ENCODE data around the gene LPCAT1. TPM values are rescaled to one million over a fixed set of nuclear protein-coding genes. Genes with fewer than 3 reads are reported as not detected.

The LPCAT1 gene
- total and polyA plus RNA-seq, 2 of the 13 experiments (the other 11 are each of a cell fraction or from before 2014, with no cell fraction given), result 29.8 to 90.6 TPM

GRCh38 chr5:1515921-1516571, 7.7 kb downstream of the LPCAT1 start:
- Histone ChIP-seq H3K9ac (ENCODE audit: insufficient read depth, low read depth, low read length) (no peak overlapping the region; the same call in 1 of the 2 replicates), H3K27me3 (ENCODE audit: control insufficient read depth in 1 of 2, insufficient read depth in 2 of 2, low read length in 2 of 2) (no peaks in the 10 kb centered on the region), H3K9me3 (ENCODE audit: low read length) (no peaks in the 10 kb centered on the region), H3K79me2 (ENCODE audit: insufficient read depth, low read length) (peaks cover 88% of the 10 kb centered on the region), H3K27ac (ENCODE audit: extremely low read length, insufficient read depth, low read length) (peak overlapping the region; percentile 36), H2AFZ (ENCODE audit: low read length) (no peak overlapping the region), H3K4me3 (replicated peaks in 1 of 3; ENCODE audit: insufficient read depth in 1 of 3, low read depth in 2 of 3, low read length in 3 of 3) (no peak overlapping the region), H3K36me3 (replicated peaks in 1 of 2; ENCODE audit: control insufficient read depth in 1 of 2, insufficient read depth in 2 of 2, low read length in 2 of 2) (peaks cover 30 to 71% of the 10 kb centered on the region in 2 experiments), H3K4me1 (ENCODE audit: insufficient read depth, low read length) (peaks cover 74% of the 10 kb centered on the region), H4K20me1 (ENCODE audit: insufficient read depth, low read length) (peaks cover 64% of the 10 kb centered on the region), H3K4me2 (ENCODE audit: low read depth, low read length) (no peak overlapping the region)
- WGBS (ENCODE audit: low lambda C conversion rate), result 80% methylated on average over 2 of the region's 8 CpGs
- CTCF ChIA-PET (ENCODE audit: low intra/inter-chr PET ratio, low total read pairs), result no interaction called here
- no TSS peak for BruUV-seq (replicated peaks)
- intact Hi-C loops (cut with micrococcal nuclease; ENCODE audit: unreplicated experiment) (no loop called here), in situ Hi-C loops (cut with HindIII; ENCODE audit: extremely low pct_ligation_motif_present, low pct_unique_long_range_greater_than_20kb) (loop anchor here (25.0 kb wide), 1 partner anchor 121 kb away; no protein-coding TSS in a partner anchor)
- POLR2A ChIA-PET, result no interaction called here
- ATAC-seq (peak; percentile 17), FAIRE-seq (no peak), DNase-seq (ENCODE audit: low spot score) (peak; percentile 67)
- TF ChIP-seq TSC22D2 (CRISPR knock-in tag; IDR thresholded peaks at IDR 0.05; ENCODE audit: borderline replicate concordance) (no peak), AGO2 (optimal IDR thresholded peaks at IDR 0.05; ENCODE audit: low read depth, low read length) (no peak), MAF1 (CRISPR knock-in tag; IDR thresholded peaks at IDR 0.05; ENCODE audit: borderline replicate concordance) (no peak), CBX2 (IDR thresholded peaks at IDR 0.05; ENCODE audit: low read depth, low read length) (no peak), CBX2 (CRISPR knock-in tag; IDR thresholded peaks at IDR 0.05; ENCODE audit: low read depth) (no peak), FOXC1 (CRISPR knock-in tag; IDR thresholded peaks at IDR 0.05; ENCODE audit: borderline replicate concordance) (no peak), HNF4G (IDR thresholded peaks at IDR 0.05; ENCODE audit: borderline replicate concordance, low read depth, low read length) (no peak), HNF4G (CRISPR knock-in tag; IDR thresholded peaks at IDR 0.05; ENCODE audit: borderline replicate concordance, low read depth) (no peak), ZNF572 (CRISPR knock-in tag; IDR thresholded peaks at IDR 0.05) (no peak), ZNF629 (CRISPR knock-in tag; conservative IDR thresholded peaks at IDR 0.05) (no peak), HDAC1 (CRISPR knock-in tag; IDR thresholded peaks at IDR 0.05) (0 out of 2 replicates have a peak, but pooled peaks have one; percentile 22), ZBTB33 (CRISPR knock-in tag; IDR thresholded peaks at IDR 0.05) (0 out of 2 replicates have a peak, but pooled peaks have one; percentile 27), ZNF616 (CRISPR knock-in tag; IDR thresholded peaks at IDR 0.05; ENCODE audit: low read depth) (no peak), TBL1XR1 (IDR thresholded peaks at IDR 0.05; ENCODE audit: borderline replicate concordance, low read length, partially characterized antibody) (no peak), SAP130 (CRISPR knock-in tag; IDR thresholded peaks at IDR 0.05; ENCODE audit: low read depth) (peak; percentile 54; the same call in 1 of the 2 replicates), SRSF9 (IDR thresholded peaks at IDR 0.05; ENCODE audit: borderline replicate concordance, insufficient read depth, low read depth, low read length, poor library complexity, severe bottlenecking) (no peak), ZNF274 (CRISPR knock-in tag; IDR thresholded peaks at IDR 0.05) (no peak)
- TF ChIP-seq, protein P1, sequence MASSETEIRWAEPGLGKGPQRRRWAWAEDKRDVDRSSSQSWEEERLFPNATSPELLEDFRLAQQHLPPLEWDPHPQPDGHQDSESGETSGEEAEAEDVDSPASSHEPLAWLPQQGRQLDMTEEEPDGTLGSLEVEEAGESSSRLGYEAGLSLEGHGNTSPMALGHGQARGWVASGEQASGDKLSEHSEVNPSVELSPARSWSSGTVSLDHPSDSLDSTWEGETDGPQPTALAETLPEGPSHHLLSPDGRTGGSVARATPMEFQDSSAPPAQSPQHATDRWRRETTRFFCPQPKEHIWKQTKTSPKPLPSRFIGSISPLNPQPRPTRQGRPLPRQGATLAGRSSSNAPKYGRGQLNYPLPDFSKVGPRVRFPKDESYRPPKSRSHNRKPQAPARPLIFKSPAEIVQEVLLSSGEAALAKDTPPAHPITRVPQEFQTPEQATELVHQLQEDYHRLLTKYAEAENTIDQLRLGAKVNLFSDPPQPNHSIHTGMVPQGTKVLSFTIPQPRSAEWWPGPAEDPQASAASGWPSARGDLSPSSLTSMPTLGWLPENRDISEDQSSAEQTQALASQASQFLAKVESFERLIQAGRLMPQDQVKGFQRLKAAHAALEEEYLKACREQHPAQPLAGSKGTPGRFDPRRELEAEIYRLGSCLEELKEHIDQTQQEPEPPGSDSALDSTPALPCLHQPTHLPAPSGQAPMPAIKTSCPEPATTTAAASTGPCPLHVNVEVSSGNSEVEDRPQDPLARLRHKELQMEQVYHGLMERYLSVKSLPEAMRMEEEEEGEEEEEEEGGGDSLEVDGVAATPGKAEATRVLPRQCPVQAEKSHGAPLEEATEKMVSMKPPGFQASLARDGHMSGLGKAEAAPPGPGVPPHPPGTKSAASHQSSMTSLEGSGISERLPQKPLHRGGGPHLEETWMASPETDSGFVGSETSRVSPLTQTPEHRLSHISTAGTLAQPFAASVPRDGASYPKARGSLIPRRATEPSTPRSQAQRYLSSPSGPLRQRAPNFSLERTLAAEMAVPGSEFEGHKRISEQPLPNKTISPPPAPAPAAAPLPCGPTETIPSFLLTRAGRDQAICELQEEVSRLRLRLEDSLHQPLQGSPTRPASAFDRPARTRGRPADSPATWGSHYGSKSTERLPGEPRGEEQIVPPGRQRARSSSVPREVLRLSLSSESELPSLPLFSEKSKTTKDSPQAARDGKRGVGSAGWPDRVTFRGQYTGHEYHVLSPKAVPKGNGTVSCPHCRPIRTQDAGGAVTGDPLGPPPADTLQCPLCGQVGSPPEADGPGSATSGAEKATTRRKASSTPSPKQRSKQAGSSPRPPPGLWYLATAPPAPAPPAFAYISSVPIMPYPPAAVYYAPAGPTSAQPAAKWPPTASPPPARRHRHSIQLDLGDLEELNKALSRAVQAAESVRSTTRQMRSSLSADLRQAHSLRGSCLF (CRISPR knock-in tag; IDR thresholded peaks at IDR 0.05; ENCODE audit: borderline replicate concordance), result no peak

All from HepG2 (cell line).